DND-41 (cell line): ENCODE measurements around the gene DHRS9.

Source experiments
- ATAC-seq: fragments of 200-7000 bp; cut with Tn5 transposase; 3 replicates; pipeline ENCODE4 v1.9.1; 2021; ENCODE audit warnings: low read depth; ENCODE audit not compliant: insufficient read depth
- DNase-seq: peaks from one replicate; pipeline ENCODE4 v3.0.0-alpha.2; 2020
- H2AFZ ChIP-seq: 2 replicates; pipeline ENCODE4 v1.6.0; 2012; ENCODE audit warnings: low read depth, low read length
- H3K27ac ChIP-seq: 2 replicates; pipeline ENCODE4 v1.5.1; 2012; ENCODE audit warnings: low read length, inconsistent platforms
- H3K27me3 ChIP-seq: fragments of 200-600 bp; sonication (generic); 2 replicates; pipeline ENCODE4 v1.6.0; 2012; ENCODE audit warnings: low read length, mild to moderate bottlenecking, inconsistent platforms; ENCODE audit not compliant: insufficient read depth, poor library complexity
- H3K36me3 ChIP-seq: 2 replicates; pipeline ENCODE4 v1.5.1; 2012; ENCODE audit warnings: low read length, inconsistent platforms; ENCODE audit not compliant: insufficient read depth
- H3K4me1 ChIP-seq: 2 replicates; pipeline ENCODE4 v1.5.1; 2012; ENCODE audit warnings: mild to moderate bottlenecking, low read length; ENCODE audit not compliant: insufficient read depth
- H3K4me2 ChIP-seq: 2 replicates; pipeline ENCODE4 v1.6.0; 2012; ENCODE audit warnings: mild to moderate bottlenecking, moderate library complexity, low read length, inconsistent platforms; ENCODE audit not compliant: insufficient read depth
- H3K4me3 ChIP-seq, 2 experiments: fragments of 200-600 bp in 1 of 2; shearing (Covaris generic) in 1 of 2; 2 replicates each; pipeline ENCODE4 v1.5.1; 2012 to 2016; ENCODE audit warnings: inconsistent platforms in 2 of 2, low read length in 2 of 2, mild to moderate bottlenecking in 2 of 2, low read depth in 1 of 2, moderate library complexity in 1 of 2
- H3K79me2 ChIP-seq: 2 replicates; pipeline ENCODE4 v1.6.0; 2012; ENCODE audit warnings: low read length, inconsistent platforms; ENCODE audit not compliant: insufficient read depth
- H3K9ac ChIP-seq: 2 replicates; pipeline ENCODE4 v1.6.0; 2012; ENCODE audit warnings: low read depth, mild to moderate bottlenecking, inconsistent platforms, low read length, moderate library complexity
- H3K9me3 ChIP-seq: 2 replicates; pipeline ENCODE4 v1.5.1; 2012; ENCODE audit warnings: low read length, moderate library complexity, mild to moderate bottlenecking, inconsistent platforms; ENCODE audit not compliant: insufficient read depth, severe bottlenecking
- H4K20me1 ChIP-seq: 2 replicates; pipeline ENCODE4 v1.6.0; 2012; ENCODE audit warnings: low read length; ENCODE audit not compliant: insufficient read depth
- CTCF ChIP-seq: IDR thresholded peaks from 2 replicates; pipeline ENCODE4 v1.5.1; 2012; ENCODE audit warnings: borderline replicate concordance, low read length, moderate library complexity, mild to moderate bottlenecking; ENCODE audit not compliant: poor library complexity, severe bottlenecking; ENCODE audit errors: extremely low read depth
- EZH2 ChIP-seq: IDR thresholded peaks from 3 replicates; pipeline ENCODE4 v1.6.1; 2012; ENCODE audit warnings: borderline replicate concordance, low read depth, mild to moderate bottlenecking, moderate library complexity, low read length, inconsistent platforms; ENCODE audit not compliant: severe bottlenecking

DHRS9 gene

GRCh38 chr2:169109502-169110409, 40.4 kb downstream of the DHRS9 start:
- ATAC-seq, result peak; percentile 87
- Histone ChIP-seq H3K9me3 (no peaks in the 10 kb centered on the region), H3K79me2 (no peaks in the 10 kb centered on the region), H3K9ac (no peak overlapping the region), H3K4me3 (no peak overlapping the region), H3K36me3 (no peaks in the 10 kb centered on the region), H3K27ac (no peak overlapping the region), H4K20me1 (no peaks in the 10 kb centered on the region), H3K4me1 (no peaks in the 10 kb centered on the region), H3K4me2 (no peak overlapping the region), H3K27me3 (peaks cover 10% of the 10 kb centered on the region), H2AFZ (no peak overlapping the region)
- DNase-seq, result peak; percentile 66
- TF ChIP-seq EZH2, result no peak
- peak; percentile 87 for TF ChIP-seq CTCF

- no peak for ATAC-seq
- no peak overlapping the region for H2AFZ ChIP-seq
These were observed 41.1 kb downstream of the DHRS9 start for GRCh38 chr2:169110419-169110818.

GRCh38 chr2:169110916-169111315, 41.6 kb downstream of the DHRS9 start:
- peaks cover 10% of the 10 kb centered on the region for H3K27me3 ChIP-seq
- no peak overlapping the region for H3K4me2 ChIP-seq
- no peak overlapping the region for H3K27ac ChIP-seq

More at GRCh38 chr2:169110419-169110818, 41.1 kb downstream of the DHRS9 start:
- Histone ChIP-seq H3K27me3 (peaks cover 10% of the 10 kb centered on the region), H4K20me1 (no peaks in the 10 kb centered on the region), H3K36me3 (no peaks in the 10 kb centered on the region), H3K4me3 (no peak overlapping the region), H3K79me2 (no peaks in the 10 kb centered on the region), H3K4me2 (no peak overlapping the region), H3K27ac (no peak overlapping the region), H3K4me1 (no peaks in the 10 kb centered on the region), H3K9me3 (no peaks in the 10 kb centered on the region), H3K9ac (no peak overlapping the region)
- TF ChIP-seq CTCF (no peak), EZH2 (no peak)
- no peak for DNase-seq

More at GRCh38 chr2:169110916-169111315, 41.6 kb downstream of the DHRS9 start:
- Histone ChIP-seq H3K9ac (no peak overlapping the region), H3K4me1 (no peaks in the 10 kb centered on the region), H3K9me3 (no peaks in the 10 kb centered on the region), H3K36me3 (no peaks in the 10 kb centered on the region), H3K79me2 (no peaks in the 10 kb centered on the region), H2AFZ (no peak overlapping the region), H4K20me1 (no peaks in the 10 kb centered on the region), H3K4me3 (no peak overlapping the region)
- DNase-seq (no peak), ATAC-seq (no peak)
- no peak for TF ChIP-seq EZH2
- TF ChIP-seq CTCF, result no peak
